HEK293 (cell line): ENCODE results near the gene EGFR.

Source experiments
- CTCF ChIA-PET: fragments of 350-600 bp; formaldehyde crosslinking; extraction: SDS; loops from one replicate; lab custom pipeline; 2021; ENCODE audit warnings: antibody characterized with exemption; lab: Yijun Ruan, JAX
- POLR2A ChIA-PET: fragments of 300-600 bp; formaldehyde crosslinking; extraction: SDS; loops from one replicate; lab custom pipeline; 2020; ENCODE audit warnings: antibody characterized with exemption, inconsistent platforms; lab: Yijun Ruan, JAX
- H3K27ac ChIP-seq: fragments of 200-500 bp; sonication (Bioruptor generic); 2 replicates; pipeline ENCODE4 v1.5.1; 2014; ENCODE audit warnings: low read depth, low read length, control low read depth, inconsistent platforms; ENCODE audit errors: extremely low read depth
- H3K36me3 ChIP-seq, 2 experiments: fragments of 200-500 bp in 1 of 2; sonication (Bioruptor generic) in 1 of 2; 1 replicate in 1 of 2; 2 replicates in 1 of 2; pipeline ENCODE4 v1.5.1; 2014 to 2017; ENCODE audit warnings: inconsistent platforms in 2 of 2, low read length in 2 of 2; ENCODE audit not compliant: control insufficient read depth in 2 of 2, insufficient read depth in 1 of 2
- H3K4me1 ChIP-seq: fragments of 200-500 bp; sonication (Bioruptor generic); 2 replicates; pipeline ENCODE4 v1.5.1; 2014; ENCODE audit warnings: mild to moderate bottlenecking, low read length, inconsistent platforms; ENCODE audit not compliant: control insufficient read depth, insufficient read depth
- H3K4me3 ChIP-seq: 2 replicates; pipeline ENCODE4 v1.5.1; 2011; ENCODE audit warnings: low read depth, mild to moderate bottlenecking, control low read depth, low read length, moderate library complexity
- H3K9me3 ChIP-seq: fragments of 200-500 bp; sonication (Bioruptor generic); 2 replicates; pipeline ENCODE4 v1.5.1; 2014; ENCODE audit warnings: low read depth, low read length, inconsistent platforms; ENCODE audit not compliant: control insufficient read depth, insufficient read depth
- MYNN ChIP-seq: fragments of 450-650 bp; formaldehyde crosslinking; IDR thresholded peaks from 2 replicates; pipeline ENCODE4 v1.5.1; 2016; ENCODE audit warnings: missing biosample characterization, missing genetic modification characterization, borderline replicate concordance
- PRDM1 ChIP-seq: fragments of 450-650 bp; formaldehyde crosslinking; IDR thresholded peaks from 2 replicates; pipeline ENCODE4; 2016; ENCODE audit warnings: missing biosample characterization, missing genetic modification characterization
- SCRT1 ChIP-seq: fragments of 450-650 bp; formaldehyde crosslinking; IDR thresholded peaks from 2 replicates; pipeline ENCODE4 v1.5.1; 2016; ENCODE audit warnings: missing biosample characterization, missing genetic modification characterization, borderline replicate concordance
- SP7 ChIP-seq: fragments of 450-650 bp; formaldehyde crosslinking; IDR thresholded peaks from 2 replicates; pipeline ENCODE4 v1.5.1; 2016; ENCODE audit warnings: missing biosample characterization, missing genetic modification characterization
- ZFP69B ChIP-seq: fragments of 450-650 bp; formaldehyde crosslinking; IDR thresholded peaks from 2 replicates; pipeline ENCODE4 v1.5.1; 2016; ENCODE audit warnings: missing biosample characterization, missing genetic modification characterization
- ZNF138 ChIP-seq: fragments of 450-650 bp; formaldehyde crosslinking; IDR thresholded peaks from 2 replicates; pipeline ENCODE4 v1.5.1; 2016; ENCODE audit warnings: missing biosample characterization, missing genetic modification characterization, borderline replicate concordance
- ZNF175 ChIP-seq: fragments of 450-650 bp; formaldehyde crosslinking; IDR thresholded peaks from 2 replicates; pipeline ENCODE4 v1.5.1; 2016; ENCODE audit warnings: missing biosample characterization, missing genetic modification characterization
- ZNF398 ChIP-seq: fragments of 450-650 bp; formaldehyde crosslinking; IDR thresholded peaks from 2 replicates; pipeline ENCODE4 v1.5.1; 2017; ENCODE audit warnings: missing biosample characterization, missing genetic modification characterization
- ZNF501 ChIP-seq: fragments of 450-650 bp; formaldehyde crosslinking; IDR thresholded peaks from 2 replicates; pipeline ENCODE4 v1.5.1; 2016; ENCODE audit warnings: missing biosample characterization, missing genetic modification characterization
- ZNF555 ChIP-seq: fragments of 450-650 bp; formaldehyde crosslinking; conservative IDR thresholded peaks from 2 replicates; pipeline ENCODE4 v1.5.1; 2017; ENCODE audit warnings: missing biosample characterization, mild to moderate bottlenecking, missing genetic modification characterization, inconsistent platforms
- ZNF626 ChIP-seq: fragments of 450-650 bp; sonication (Bioruptor Pico); formaldehyde crosslinking; IDR thresholded peaks from 2 replicates; pipeline ENCODE4 v1.5.1; 2018; ENCODE audit warnings: missing biosample characterization, missing genetic modification characterization, inconsistent platforms
- ZNF639 ChIP-seq: fragments of 450-650 bp; formaldehyde crosslinking; IDR thresholded peaks from 2 replicates; pipeline ENCODE4 v1.5.1; 2016; ENCODE audit warnings: missing biosample characterization, missing genetic modification characterization
- ZNF645 ChIP-seq: fragments of 450-650 bp; formaldehyde crosslinking; IDR thresholded peaks from 2 replicates; pipeline ENCODE4; 2016; ENCODE audit warnings: missing biosample characterization, missing genetic modification characterization
- ZNF747 ChIP-seq: fragments of 450-650 bp; formaldehyde crosslinking; IDR thresholded peaks from 2 replicates; pipeline ENCODE4 v1.5.1; 2016; ENCODE audit warnings: missing biosample characterization, missing genetic modification characterization
- ZNF76 ChIP-seq: fragments of 450-650 bp; formaldehyde crosslinking; IDR thresholded peaks from 2 replicates; pipeline ENCODE4; 2016; ENCODE audit warnings: low read depth, missing biosample characterization, missing genetic modification characterization, borderline replicate concordance
- ZNF785 ChIP-seq: fragments of 450-650 bp; formaldehyde crosslinking; IDR thresholded peaks from 2 replicates; pipeline ENCODE4 v1.5.1; 2016; ENCODE audit warnings: missing biosample characterization, missing genetic modification characterization
- ZNF792 ChIP-seq: fragments of 450-650 bp; formaldehyde crosslinking; IDR thresholded peaks from 2 replicates; pipeline ENCODE4 v1.5.1; 2016; ENCODE audit warnings: missing biosample characterization, missing genetic modification characterization
- ZNF830 ChIP-seq: fragments of 450-650 bp; IDR thresholded peaks from 2 replicates; pipeline ENCODE4 v1.5.0; 2018; ENCODE audit warnings: missing biosample characterization, missing genetic modification characterization, low read depth, mild to moderate bottlenecking, moderate library complexity
- ZXDB ChIP-seq: fragments of 450-650 bp; formaldehyde crosslinking; IDR thresholded peaks from 2 replicates; pipeline ENCODE4 v1.5.1; 2016; ENCODE audit warnings: missing biosample characterization, missing genetic modification characterization

EGFR gene

GRCh38 chr7:55060085-55060484 is 41.3 kb downstream of the EGFR start:
- no peak overlapping the region for H3K4me3 ChIP-seq
- H3K36me3 ChIP-seq = no peaks in the 10 kb centered on the region
- peaks cover 2% of the 10 kb centered on the region; the same call in 1 of the 2 replicates for H3K4me1 ChIP-seq
- ChIA-PET CTCF (interaction anchor here (0.6 kb wide), 1 partner anchor 31 kb away, joined by 3 read pairs; no protein-coding TSS in a partner anchor), POLR2A (no interaction called here)
- no peak overlapping the region for H3K27ac ChIP-seq
- TF ChIP-seq ZNF830 (tag by site-specific recombination) (no peak), ZNF555 (tag by site-specific recombination) (no peak), ZNF645 (tag by site-specific recombination) (no peak), ZFP69B (no peak)
- H3K9me3 ChIP-seq = no peaks in the 10 kb centered on the region

- no peaks in the 10 kb centered on the region for H3K36me3 ChIP-seq
- no peak overlapping the region for H3K4me3 ChIP-seq
- H3K9me3 ChIP-seq = no peaks in the 10 kb centered on the region
- H3K4me1 ChIP-seq = peaks cover 7% of the 10 kb centered on the region; the same call in 1 of the 2 replicates
- POLR2A ChIA-PET = no interaction called here
- TF ChIP-seq ZNF175 (no peak), MYNN (no peak), ZXDB (tag by site-specific recombination) (no peak), ZNF785 (tag by site-specific recombination) (no peak), ZNF501 (tag by site-specific recombination) (no peak), ZNF138 (tag by site-specific recombination) (no peak), ZNF398 (no peak), SP7 (tag by site-specific recombination) (no peak), ZNF792 (no peak), ZNF626 (tag by site-specific recombination) (no peak), SCRT1 (tag by site-specific recombination) (no peak), ZNF747 (tag by site-specific recombination) (no peak), ZNF76 (no peak), ZNF639 (tag by site-specific recombination) (no peak), PRDM1 (tag by site-specific recombination) (no peak)
- TF ChIP-seq, all 188 proteins: peak for 0
- H3K27ac ChIP-seq = no peak overlapping the region
- CTCF ChIA-PET = interaction anchor here (0.6 kb wide), 1 partner anchor 31 kb away, joined by 3 read pairs; no protein-coding TSS in a partner anchor
Observed at GRCh38 chr7:55060636-55061022, 41.8 kb downstream of the EGFR start.
